HL-60/S4 treated with phorbol 12-myristate 13-acetate at 8.2 ng/mL for 4 days and 3 days (cell line): ENCODE data around the gene PREX1.

Source experiments
- in situ Hi-C: fragments of 300-500 bp; cut with MboI; formaldehyde crosslinking; loops from 2 replicates; pipeline ENCODE4 v1.15.0; 2022; ENCODE audit warnings: low sequenced_read_pairs

Gene PREX1

GRCh38 chr20:48614593-48615274, 213.1 kb downstream of the PREX1 start:
- in situ Hi-C loops, result loop anchor here (5.0 kb wide), 1 partner anchor 942 kb away; no protein-coding TSS in a partner anchor

- in situ Hi-C loops, result no loop called here
Measured at GRCh38 chr20:48613926-48614325, 213.9 kb downstream of the PREX1 start.

DNA sequence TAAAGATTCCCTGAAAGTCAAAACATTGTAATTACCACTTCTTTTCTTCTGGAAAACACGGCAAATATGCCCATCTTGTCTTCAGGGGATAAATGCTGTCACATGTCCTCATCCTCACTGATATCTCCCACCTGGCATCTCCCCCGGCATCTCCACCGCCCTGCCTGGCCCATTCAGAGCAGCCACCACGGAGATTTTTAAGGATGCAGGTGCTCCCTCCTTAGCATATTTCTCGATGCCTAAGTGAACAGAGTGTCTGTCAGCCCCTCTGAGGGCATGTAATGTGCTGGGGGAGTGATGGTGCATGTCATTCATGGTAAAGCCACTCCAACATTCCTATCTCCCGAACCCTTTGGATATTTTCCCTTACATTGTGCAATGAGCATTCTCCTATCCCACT, 215.5 kb downstream of the PREX1 start:
- in situ Hi-C loops, result no loop called here

- in situ Hi-C loops, result no loop called here
Measured at GRCh38 chr20:48610996-48611395, 216.8 kb downstream of the PREX1 start.

DNA sequence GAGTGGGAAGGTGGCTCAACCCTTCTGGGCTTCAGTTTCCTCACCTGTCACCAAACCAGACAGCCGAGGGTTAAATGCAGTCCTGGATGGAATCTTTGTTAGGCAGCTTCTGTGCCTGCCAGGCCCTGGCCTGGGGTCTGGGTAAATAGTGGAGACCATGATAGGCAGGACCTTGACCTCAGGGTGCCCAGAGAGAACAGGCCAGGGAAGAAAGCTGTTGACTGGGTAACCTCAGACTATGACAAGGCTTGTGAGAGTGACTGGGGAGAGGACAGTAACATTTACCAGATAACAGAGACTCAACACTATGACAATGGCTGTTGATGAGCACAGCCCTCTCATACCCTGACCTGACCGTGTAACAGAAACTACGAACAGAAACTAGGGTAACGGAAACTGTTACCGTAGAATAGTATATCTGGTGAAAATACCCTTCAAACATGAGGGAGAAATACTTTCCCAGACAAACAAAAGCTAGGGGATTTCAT, 218.3 kb downstream of the PREX1 start:
- in situ Hi-C loops, result no loop called here

- in situ Hi-C loops, result no loop called here
Measured at GRCh38 chr20:48608756-48609155, 219.0 kb downstream of the PREX1 start.

DNA sequence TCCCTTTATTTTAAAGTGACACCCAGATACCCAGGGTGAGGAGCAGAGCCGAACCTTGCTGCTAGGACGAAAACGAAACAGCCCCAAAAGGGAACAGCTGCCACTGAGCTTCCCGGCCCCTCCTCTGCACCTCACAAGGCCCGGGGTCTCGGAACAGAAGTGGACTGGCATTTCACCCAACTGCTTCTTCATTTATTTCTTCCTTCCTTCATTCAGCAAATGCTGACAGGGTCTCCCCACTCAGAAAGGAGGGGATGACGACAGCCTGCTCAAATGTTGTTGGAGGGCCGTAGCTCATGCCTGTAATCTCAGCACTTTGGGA, 220.3 kb downstream of the PREX1 start:
- in situ Hi-C loops, result no loop called here

DNA sequence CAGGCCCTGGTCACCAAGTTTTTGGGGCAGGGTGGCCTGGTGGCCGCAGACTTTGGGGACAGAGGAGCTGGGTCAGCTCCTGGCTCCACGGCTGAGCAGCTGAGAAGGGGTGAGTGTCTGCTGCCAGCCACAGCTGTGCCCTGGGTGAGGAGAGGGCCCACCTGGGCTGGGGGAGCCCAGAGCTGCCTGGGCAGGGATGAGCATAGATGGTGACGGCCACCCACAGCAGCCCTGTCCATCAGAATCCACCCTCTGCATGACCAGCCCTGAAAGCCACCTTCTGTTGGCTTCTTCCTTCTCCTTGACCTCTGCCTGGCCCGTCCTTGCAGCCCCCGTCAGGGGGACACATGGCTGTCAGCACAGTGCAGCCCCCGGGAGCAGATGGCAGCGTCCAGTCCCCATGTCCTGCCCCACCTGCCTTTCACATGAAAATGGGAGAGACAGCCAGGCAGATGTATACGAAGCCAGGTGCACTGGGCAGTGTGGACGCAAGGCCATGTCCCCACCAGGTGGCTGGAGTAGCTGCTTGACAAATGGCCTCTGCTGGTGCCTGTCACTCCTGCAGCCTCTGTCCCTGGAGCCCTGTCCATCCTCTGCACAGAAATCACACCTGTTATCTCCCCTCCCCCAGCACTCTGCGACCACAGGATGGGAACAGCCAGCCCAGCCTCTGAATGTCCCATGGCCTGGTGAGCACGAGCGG, 220.8 kb downstream of the PREX1 start:
- in situ Hi-C loops, result no loop called here

DNA sequence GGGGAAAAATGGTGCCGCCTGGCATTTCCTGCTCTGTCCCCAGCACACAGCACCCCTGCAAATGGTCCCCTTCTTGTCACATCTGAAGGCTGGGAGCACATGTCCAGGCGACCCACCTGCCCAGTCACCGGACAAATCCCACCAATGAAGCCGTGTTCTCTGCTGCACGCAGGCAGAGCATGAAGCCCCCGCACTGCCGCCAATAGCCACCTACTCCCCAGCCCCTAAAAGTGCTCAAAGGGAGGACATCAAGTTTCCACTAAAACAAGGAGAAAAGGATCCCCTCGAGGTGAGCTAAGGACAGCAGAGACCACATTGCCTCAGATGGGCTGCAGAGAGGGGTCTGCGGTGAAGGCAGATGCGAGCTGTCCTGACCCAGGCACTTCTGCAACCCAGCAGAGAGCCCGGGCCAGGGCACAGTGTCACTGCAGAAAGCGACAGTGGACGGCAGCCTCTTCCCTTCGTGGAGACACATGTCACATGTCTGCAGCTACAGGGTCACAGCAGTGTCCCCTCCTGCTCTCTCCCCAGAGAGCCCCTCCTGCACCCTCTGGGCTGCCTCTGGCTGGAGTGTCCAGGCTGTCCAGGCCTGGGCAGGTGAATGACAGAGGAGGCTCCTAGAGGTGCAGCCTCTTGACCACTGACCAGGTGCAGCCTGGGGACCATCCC, 221.5 kb downstream of the PREX1 start:
- in situ Hi-C loops, result no loop called here

DNA sequence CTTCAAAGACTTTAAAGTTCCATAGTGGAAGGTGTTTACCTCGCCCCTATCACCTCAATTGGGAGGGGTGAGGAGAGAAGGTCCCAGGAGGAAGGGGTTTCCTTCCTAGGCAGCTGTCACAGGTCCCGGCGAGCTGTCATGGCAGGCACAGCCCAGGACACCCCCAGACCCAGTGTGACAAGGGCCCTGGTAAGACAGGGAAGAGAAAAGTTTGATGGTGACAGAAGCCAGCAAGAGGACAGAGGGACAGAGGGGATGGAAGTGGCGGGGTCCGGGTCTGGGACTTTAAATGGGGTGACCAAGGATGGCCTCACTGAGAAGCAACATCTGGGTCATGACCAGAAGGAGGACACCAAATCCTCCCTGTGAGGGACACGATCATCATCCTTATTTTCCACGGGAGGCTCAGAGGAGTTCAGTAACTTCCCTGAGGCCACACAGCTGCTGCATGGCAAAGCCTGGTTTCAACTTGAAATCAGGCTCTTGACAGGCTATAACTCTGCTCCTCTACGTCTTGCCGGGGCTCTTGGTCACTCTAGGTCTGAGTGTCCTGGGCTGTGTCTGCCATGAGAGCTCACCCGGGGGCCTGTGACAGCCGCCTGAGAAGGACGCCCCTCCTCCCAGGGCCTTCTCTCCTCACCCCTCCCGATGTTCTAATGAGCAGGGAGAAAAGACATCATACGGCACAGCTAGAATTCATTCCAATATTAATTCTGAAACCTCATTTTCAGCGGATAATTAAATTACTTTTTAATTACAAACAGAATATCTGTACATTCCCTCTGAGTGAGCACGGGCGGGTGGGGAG, 222.2 kb downstream of the PREX1 start:
- in situ Hi-C loops, result no loop called here

DNA sequence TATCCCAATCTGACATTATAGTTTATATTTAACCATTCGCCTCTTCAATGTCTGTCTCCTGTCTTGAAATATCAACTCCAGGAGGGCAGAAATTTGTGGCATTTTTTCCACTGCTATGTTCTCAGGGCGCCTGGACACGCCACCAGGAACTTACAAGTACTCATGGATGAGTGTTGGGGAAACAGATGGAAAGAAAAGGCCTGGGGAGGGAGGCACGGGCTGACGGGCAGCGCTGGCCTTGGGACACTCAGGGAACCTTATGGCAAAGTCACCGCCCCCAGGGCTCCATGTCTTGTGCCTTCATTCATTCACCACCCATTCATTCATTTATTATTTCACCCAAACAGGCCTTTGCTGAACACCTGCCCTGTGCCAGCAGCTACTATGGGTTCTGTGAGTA, 222.9 kb downstream of the PREX1 start:
- in situ Hi-C loops, result no loop called here

- in situ Hi-C loops, result no loop called here
Measured at GRCh38 chr20:48604426-48604825, 223.4 kb downstream of the PREX1 start.

- in situ Hi-C loops, result no loop called here
Measured at GRCh38 chr20:48603819-48604405, 223.9 kb downstream of the PREX1 start.

DNA sequence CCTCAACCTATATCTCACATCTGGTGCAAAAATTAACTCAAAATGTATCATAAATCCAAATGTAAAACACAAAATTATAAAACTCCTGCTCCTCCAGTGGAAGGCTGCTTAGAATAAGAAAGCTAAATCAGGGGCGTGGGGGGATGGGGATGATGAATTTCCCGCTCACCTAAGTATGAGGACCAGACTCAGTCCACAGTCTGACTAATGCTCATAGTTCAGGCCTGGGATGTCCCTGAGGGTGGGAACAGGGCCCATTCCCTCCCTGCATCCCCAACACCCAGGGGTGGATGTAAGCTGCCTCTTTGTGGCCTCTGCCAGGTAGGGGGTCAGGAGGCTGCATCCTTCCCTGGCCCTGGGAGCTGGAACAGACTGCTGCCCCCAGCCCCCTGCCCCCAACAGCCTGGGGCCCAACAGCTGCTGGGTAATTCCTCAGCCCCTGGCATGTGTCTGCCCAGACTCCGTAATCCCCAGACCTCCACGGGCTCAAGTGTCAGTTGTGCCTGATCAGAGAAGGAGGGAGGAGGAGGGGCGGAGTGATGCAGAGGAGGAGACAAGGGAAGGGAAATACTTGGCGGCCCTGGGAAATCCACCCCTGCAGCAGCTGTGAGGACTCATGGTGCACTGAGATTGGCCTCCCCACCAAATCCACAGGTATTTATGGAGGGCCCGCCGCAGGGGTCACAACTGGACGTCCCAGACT, 224.5 kb downstream of the PREX1 start:
- in situ Hi-C loops, result no loop called here

- in situ Hi-C loops, result no loop called here
Measured at GRCh38 chr20:48601798-48602197, 226.0 kb downstream of the PREX1 start.

DNA sequence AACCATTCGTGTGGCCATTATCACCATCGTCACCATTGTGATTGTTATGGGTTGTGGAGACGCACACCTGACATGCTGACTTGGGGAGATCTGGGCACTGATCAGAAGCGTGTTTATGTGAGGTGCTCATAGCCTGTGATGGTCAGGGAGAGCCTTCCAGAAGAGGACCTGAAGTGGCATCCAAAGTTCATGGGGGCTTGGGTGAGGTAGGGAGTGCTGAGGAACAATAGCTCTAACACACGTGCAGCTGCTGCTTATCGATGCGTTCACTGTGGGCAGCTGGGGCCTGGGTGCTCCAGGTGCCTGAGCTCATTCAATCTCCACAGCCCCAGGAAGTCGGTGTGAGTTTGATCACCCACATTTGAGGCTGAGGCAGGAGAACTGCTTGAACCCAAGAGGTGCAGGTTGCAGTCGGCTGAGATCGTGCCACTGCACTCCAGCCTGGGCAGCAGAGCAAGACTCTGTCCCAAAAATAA, 227.3 kb downstream of the PREX1 start:
- in situ Hi-C loops, result no loop called here

DNA sequence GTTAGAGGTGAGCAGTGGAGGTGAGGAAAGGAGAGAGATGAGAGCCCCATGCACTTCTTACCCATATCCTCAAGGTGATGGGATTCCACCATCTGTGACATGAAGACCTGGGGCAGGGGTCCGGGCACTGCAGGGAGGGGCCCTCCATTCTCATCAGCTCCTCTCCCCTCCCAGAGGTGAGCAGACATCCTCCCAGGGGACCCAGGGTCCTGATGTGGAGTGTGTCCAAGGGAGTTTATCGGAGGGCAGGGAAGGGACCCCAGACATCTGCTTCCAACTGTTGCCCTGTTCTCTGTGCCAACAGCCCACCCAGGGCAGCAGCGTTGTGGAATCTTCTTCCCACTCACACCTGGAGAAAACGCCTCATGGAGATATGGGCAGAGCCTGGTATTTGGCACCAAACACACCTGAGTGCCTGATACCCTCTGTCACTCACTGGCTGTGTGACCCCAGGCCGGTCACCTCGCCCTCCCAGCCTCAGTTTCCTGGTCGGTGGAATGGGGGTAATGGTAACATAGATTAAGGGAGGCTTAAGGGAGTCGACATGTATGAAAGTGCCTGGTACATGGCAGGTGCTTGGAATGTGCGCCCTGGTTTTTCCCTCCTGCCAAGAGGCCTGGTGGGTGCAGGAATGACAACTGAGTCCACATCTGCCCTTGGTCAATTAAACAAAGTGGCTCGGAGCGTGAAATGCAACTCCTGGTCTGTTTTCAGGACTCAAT, 227.9 kb downstream of the PREX1 start:
- in situ Hi-C loops, result no loop called here

DNA sequence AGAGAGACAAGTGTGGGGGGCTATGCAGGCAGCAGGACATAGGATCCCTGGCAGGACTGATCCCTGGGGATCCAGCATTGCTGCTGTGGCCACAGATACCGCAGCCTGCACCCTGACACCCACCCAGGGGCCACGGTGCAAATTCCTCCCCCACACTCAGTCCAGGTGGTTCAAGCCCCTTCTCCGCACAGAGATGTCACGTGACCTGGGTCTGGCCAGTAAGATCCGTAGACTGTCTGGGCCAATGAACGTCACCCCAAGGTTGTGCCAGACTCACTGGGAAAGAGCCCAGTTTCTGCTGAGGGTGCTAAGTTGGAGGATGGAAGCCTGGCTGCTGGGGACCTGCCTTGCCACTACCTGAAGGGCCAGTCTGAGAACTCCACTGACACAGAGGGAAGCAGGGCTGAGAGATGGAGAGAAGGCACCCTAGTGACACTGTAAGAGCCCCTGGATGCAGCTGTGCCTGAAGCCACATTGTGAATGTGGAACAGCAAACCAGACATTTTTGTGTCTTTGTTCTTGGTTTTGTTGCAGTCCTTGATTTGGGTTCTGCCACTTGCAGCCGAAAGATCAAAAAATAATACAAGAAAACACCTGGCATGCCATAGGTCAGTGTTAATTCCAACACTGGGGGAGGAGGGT, 228.6 kb downstream of the PREX1 start:
- in situ Hi-C loops, result no loop called here
